Prostate gland (tissue), 2 donors: Measurements from ENCODE around the gene DKK3.

Source experiments
- CTCF ChIP-seq, 4 experiments: fragments of 200-600 bp in 2 of 4; fragments of 450-650 bp in 2 of 4; sonication (generic) in 2 of 4; IDR thresholded peaks; 1 replicate in 3 of 4; 2 replicates in 1 of 4; pipeline ENCODE4 v1.5.1; 2016 to 2019; ENCODE audit warnings: antibody characterized with exemption in 4 of 4, mild to moderate bottlenecking in 2 of 4, moderate library complexity in 2 of 4
- POLR2A ChIP-seq: fragments of 450-650 bp; IDR thresholded peaks from one replicate; pipeline ENCODE4 v1.6.1; 2016; ENCODE audit warnings: antibody characterized with exemption, mild to moderate bottlenecking

- no peak for TF ChIP-seq CTCF (IDR thresholded peaks at IDR 0.05)
- no peak for TF ChIP-seq POLR2A
These were observed 37.9 kb downstream of the DKK3 start for GRCh38 chr11:11970556-11970955.
